HepG2 (cell line): ENCODE results near the gene TAF4B. TPM values are rescaled to one million over a fixed set of nuclear protein-coding genes. Genes with fewer than 3 reads are reported as not detected.

Experiments used
- AHDC1 ChIP-seq: sonication (generic); formaldehyde crosslinking; IDR thresholded peaks from 2 replicates; pipeline ENCODE4 v1.5.1; 2020; ENCODE audit warnings: mild to moderate bottlenecking, missing genetic modification reagents, borderline replicate concordance
- GMEB2 ChIP-seq: IDR thresholded peaks from 2 replicates; pipeline ENCODE4 v1.6.1; 2016; ENCODE audit warnings: missing biosample characterization, missing genetic modification reagents, low read depth
- KDM4B ChIP-seq: sonication (generic); formaldehyde crosslinking; IDR thresholded peaks from 2 replicates; pipeline ENCODE4 v1.4.0; 2020; ENCODE audit warnings: missing genetic modification reagents
- NFYC ChIP-seq: IDR thresholded peaks from 2 replicates; pipeline ENCODE4 v1.6.1; 2016; ENCODE audit warnings: missing genetic modification reagents, missing compliant biosample characterization
- PRDM10 ChIP-seq: sonication (generic); formaldehyde crosslinking; IDR thresholded peaks from 2 replicates; pipeline ENCODE4 v1.4.0; 2020; ENCODE audit warnings: low read depth, missing genetic modification reagents
- TMF1 ChIP-seq: sonication (generic); formaldehyde crosslinking; IDR thresholded peaks from 2 replicates; pipeline ENCODE4 v1.8.1; 2022; ENCODE audit warnings: low read depth, missing genetic modification reagents
- ZNF224 ChIP-seq: sonication (generic); formaldehyde crosslinking; IDR thresholded peaks from 2 replicates; pipeline ENCODE4 v1.5.0; 2020; ENCODE audit warnings: mild to moderate bottlenecking, missing genetic modification reagents
- ZNF317 ChIP-seq: sonication (generic); formaldehyde crosslinking; IDR thresholded peaks from 2 replicates; pipeline ENCODE4 v1.5.0; 2020; ENCODE audit warnings: mild to moderate bottlenecking, missing genetic modification reagents
- polyA plus RNA-seq, 8 experiments: library from polyadenylated mRNA; depleted of rRNA in 3 of 8; stranded (reverse) in 7 of 8; unstranded in 1 of 8; fragments of >200 nt; fragmentation: Illumina TruSeq in 4 of 8; extraction: Trizol in 4 of 8; gene quantifications; 2 replicates each; pipeline versions ENCODE4 v1.2.1 to v1.2.3, GENCODE V29; 2011 to 2016; ENCODE audit warnings: low read depth in 4 of 8, missing spikeins in 1 of 8, mixed read lengths in 1 of 8; ENCODE audit not compliant: insufficient read depth in 1 of 8
- total RNA-seq, 5 experiments: library from RNA; depleted of rRNA; stranded (reverse); fragments of >200 nt; fragmentation: Illumina TruSeq; extraction: Trizol; gene quantifications; 2 replicates each; pipeline ENCODE4 v1.2.3, GENCODE V29; 2016; ENCODE audit warnings: low read depth in 1 of 5
- TF ChIP-seq, protein P1 (sequence below): sonication (generic); formaldehyde crosslinking; IDR thresholded peaks from 2 replicates; pipeline ENCODE4 v1.4.0; 2020; ENCODE audit warnings: missing genetic modification reagents

The TAF4B gene
- total and polyA plus RNA-seq, 2 of the 13 experiments (the other 11 are each of a cell fraction or from before 2014, with no cell fraction given) = 2.2 to 3.8 TPM

DNA sequence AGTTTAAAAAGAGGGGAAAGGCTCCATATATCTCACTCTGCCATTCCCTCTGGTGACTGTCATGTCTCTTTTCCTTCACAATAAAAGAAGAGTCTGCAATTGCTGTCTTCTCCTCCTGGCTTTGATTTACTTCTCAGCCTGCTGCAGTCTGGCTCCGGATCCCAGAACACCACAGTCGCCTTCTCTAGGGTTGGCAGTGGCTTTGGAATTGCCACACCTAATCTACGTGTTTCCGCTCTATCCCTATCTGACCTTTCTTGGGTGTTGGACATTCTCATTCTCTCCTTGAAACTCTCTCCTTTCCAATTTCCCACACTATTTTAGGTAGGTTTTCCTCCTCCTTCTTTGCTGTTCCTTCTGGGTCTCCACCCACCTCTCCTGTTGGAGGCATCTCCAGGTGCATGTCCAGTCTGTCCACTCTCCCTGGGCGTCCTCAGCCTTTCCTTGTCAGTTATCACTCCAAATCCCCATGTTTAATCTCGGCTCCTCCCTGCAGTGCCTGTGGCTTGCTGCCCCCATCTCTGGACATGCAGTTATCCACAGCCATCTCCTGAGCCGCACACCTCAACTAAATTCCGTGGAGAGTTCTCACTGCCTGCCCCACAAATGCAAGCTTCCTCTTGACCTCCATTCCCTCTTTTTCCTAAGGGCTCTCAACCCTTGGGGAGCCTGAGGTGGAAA is 209.3 kb downstream of the TAF4B start (continued):
- no peak for TF ChIP-seq PRDM10 (CRISPR knock-in tag)
- no peak for TF ChIP-seq GMEB2 (CRISPR knock-in tag)
- no peak for TF ChIP-seq NFYC (CRISPR knock-in tag)
- TF ChIP-seq ZNF224 (CRISPR knock-in tag) = no peak
- TF ChIP-seq, protein P1, sequence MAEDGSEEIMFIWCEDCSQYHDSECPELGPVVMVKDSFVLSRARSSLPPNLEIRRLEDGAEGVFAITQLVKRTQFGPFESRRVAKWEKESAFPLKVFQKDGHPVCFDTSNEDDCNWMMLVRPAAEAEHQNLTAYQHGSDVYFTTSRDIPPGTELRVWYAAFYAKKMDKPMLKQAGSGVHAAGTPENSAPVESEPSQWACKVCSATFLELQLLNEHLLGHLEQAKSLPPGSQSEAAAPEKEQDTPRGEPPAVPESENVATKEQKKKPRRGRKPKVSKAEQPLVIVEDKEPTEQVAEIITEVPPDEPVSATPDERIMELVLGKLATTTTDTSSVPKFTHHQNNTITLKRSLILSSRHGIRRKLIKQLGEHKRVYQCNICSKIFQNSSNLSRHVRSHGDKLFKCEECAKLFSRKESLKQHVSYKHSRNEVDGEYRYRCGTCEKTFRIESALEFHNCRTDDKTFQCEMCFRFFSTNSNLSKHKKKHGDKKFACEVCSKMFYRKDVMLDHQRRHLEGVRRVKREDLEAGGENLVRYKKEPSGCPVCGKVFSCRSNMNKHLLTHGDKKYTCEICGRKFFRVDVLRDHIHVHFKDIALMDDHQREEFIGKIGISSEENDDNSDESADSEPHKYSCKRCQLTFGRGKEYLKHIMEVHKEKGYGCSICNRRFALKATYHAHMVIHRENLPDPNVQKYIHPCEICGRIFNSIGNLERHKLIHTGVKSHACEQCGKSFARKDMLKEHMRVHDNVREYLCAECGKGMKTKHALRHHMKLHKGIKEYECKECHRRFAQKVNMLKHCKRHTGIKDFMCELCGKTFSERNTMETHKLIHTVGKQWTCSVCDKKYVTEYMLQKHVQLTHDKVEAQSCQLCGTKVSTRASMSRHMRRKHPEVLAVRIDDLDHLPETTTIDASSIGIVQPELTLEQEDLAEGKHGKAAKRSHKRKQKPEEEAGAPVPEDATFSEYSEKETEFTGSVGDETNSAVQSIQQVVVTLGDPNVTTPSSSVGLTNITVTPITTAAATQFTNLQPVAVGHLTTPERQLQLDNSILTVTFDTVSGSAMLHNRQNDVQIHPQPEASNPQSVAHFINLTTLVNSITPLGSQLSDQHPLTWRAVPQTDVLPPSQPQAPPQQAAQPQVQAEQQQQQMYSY = no peak
- no peak for TF ChIP-seq AHDC1 (CRISPR knock-in tag)
- TF ChIP-seq ZNF317 (CRISPR knock-in tag) = no peak
- no peak for TF ChIP-seq KDM4B (CRISPR knock-in tag)
- no peak for TF ChIP-seq TMF1 (CRISPR knock-in tag)
